Adrenal gland (tissue), 5 donors: ENCODE results near the gene CIB4.

Experiments used
- CTCF ChIP-seq, 6 experiments: fragments of 450-650 bp in 4 of 6; fragments of 200-600 bp in 2 of 6; sonication (generic) in 1 of 6; IDR thresholded peaks; 1 replicate in 5 of 6; 2 replicates in 1 of 6; pipeline versions ENCODE4 v1.5.1 to v1.8.0; 2016 to 2021; ENCODE audit warnings: antibody characterized with exemption in 6 of 6, mild to moderate bottlenecking in 2 of 6, moderate library complexity in 1 of 6
- POLR2A ChIP-seq, 2 donors: fragments of 450-650 bp; IDR thresholded peaks; one replicate each; pipeline ENCODE4 v1.6.1; 2017; ENCODE audit warnings: antibody characterized with exemption in 2 of 2, mild to moderate bottlenecking in 2 of 2, moderate library complexity in 1 of 2
- donor health status: DM: no; HTN: no; CAD: no.

GRCh38 chr2:26585966-26586365, 55.2 kb downstream of the CIB4 start:
- TF ChIP-seq CTCF (IDR thresholded peaks at IDR 0.05) (no peak), POLR2A (IDR thresholded peaks at IDR 0.05) (no peak)
